ENCODE measurements around the gene LRCOL1.

LRCOL1 gene

DNA sequence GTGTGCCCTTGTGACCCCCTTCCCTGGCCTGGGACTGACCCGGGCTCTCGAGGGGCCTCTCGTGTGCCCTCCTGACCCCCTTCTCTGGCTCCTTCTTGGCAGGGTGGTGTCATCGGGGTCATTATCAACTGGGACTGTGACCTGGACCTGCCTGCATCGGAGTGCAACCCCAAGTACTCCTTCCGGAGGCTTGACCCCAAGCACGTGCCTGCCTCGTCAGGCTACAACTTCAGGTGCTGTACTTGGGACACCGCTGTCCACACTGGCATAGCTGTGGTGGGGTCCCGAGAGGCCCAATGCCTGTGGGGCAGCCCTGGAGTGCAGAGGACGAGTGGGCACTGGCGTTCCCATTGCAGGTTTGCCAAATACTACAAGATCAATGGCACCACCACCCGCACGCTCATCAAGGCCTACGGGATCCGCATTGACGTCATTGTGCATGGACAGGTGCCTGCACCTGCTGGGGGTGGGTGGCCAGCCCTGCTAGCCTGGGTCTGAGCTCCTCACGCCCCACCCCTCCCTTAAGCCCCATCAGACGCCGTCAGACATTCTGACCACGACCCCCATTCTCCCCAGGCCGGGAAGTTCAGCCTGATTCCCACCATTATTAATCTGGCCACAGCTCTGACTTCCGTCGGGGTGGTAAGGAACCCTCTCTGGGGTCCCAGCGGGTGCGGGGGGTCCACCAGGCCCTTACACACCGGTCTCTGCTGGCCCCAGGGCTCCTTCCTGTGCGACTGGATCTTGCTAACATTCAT is 10.7 kb upstream of the LRCOL1 start:
- ChIA-PET CTCF (interaction anchor here (1.1 to 15.6 kb wide), 5 partner anchors 9 to 206 kb away, joined by 3 to 214 read pairs (median 12); partner anchors contain the start of gene LRCOL1), POLR2A (no interaction called here)
- DNase-seq (ENCODE audit: low read depth, low spot score), result no peak
- no peak overlapping the region for H3K4me3 ChIP-seq (ENCODE audit: low read depth, low read length)
- TF ChIP-seq, protein P1, sequence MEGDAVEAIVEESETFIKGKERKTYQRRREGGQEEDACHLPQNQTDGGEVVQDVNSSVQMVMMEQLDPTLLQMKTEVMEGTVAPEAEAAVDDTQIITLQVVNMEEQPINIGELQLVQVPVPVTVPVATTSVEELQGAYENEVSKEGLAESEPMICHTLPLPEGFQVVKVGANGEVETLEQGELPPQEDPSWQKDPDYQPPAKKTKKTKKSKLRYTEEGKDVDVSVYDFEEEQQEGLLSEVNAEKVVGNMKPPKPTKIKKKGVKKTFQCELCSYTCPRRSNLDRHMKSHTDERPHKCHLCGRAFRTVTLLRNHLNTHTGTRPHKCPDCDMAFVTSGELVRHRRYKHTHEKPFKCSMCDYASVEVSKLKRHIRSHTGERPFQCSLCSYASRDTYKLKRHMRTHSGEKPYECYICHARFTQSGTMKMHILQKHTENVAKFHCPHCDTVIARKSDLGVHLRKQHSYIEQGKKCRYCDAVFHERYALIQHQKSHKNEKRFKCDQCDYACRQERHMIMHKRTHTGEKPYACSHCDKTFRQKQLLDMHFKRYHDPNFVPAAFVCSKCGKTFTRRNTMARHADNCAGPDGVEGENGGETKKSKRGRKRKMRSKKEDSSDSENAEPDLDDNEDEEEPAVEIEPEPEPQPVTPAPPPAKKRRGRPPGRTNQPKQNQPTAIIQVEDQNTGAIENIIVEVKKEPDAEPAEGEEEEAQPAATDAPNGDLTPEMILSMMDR (IDR thresholded peaks at IDR 0.05; ENCODE audit: insufficient read depth, low read length, missing control alignments), result no peak

GRCh38 chr12:132620113-132620898 is 9.9 kb upstream of the LRCOL1 start:
- TF ChIP-seq, protein P1 (IDR thresholded peaks at IDR 0.05; ENCODE audit: insufficient read depth, low read length, missing control alignments), result no peak
- ChIA-PET POLR2A (no interaction called here), CTCF (interaction anchor here (1.1 to 15.6 kb wide), 5 partner anchors 15 to 205 kb away, joined by 3 to 214 read pairs (median 11); partner anchors contain the start of gene LRCOL1)
- no peak for DNase-seq (ENCODE audit: low read depth, low spot score)
- no peak overlapping the region for H3K4me3 ChIP-seq (ENCODE audit: low read depth, low read length)

GRCh38 chr12:132619386-132620112 is 9.2 kb upstream of the LRCOL1 start:
- TF ChIP-seq, protein P1 (IDR thresholded peaks at IDR 0.05; ENCODE audit: insufficient read depth, low read length, missing control alignments), result no peak

DNA sequence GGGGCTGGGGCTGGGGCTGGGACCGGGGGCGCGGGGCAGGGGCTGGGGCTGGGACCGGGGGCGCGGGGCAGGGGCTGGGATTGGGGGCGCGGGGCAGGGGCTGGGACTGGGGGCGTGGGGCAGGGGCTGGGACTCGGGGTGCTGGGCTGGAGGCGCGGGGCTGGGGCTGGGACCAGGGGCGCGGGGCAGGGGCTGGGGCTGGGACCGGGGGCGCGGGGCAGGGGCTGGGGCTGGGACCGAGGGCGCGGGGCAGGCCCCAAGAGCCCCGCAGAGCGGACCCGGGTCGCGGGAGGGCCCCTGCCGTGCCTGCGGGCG is 8.6 kb upstream of the LRCOL1 start:
- ChIA-PET POLR2A (no interaction called here), CTCF (interaction anchor here (1.4 to 15.6 kb wide), 4 partner anchors 14 to 204 kb away, joined by 3 to 214 read pairs (median 14); partner anchors contain the start of gene LRCOL1)
- DNase-seq (ENCODE audit: low read depth, low spot score), result no peak
- TF ChIP-seq, protein P1 (IDR thresholded peaks at IDR 0.05; ENCODE audit: insufficient read depth, low read length, missing control alignments), result no peak
- no peak overlapping the region for H3K4me3 ChIP-seq (ENCODE audit: low read depth, low read length)

More at GRCh38 chr12:132619386-132620112, 9.2 kb upstream of the LRCOL1 start:
- CTCF ChIA-PET, result interaction anchor here (1.4 to 15.6 kb wide), 4 partner anchors 15 to 205 kb away, joined by 3 to 214 read pairs (median 14); partner anchors contain the start of gene LRCOL1
- no peak overlapping the region for H3K4me3 ChIP-seq (ENCODE audit: low read depth, low read length)
- POLR2A ChIA-PET, result no interaction called here
- no peak for DNase-seq (ENCODE audit: low read depth, low spot score)

- POLR2A ChIA-PET, result no interaction called here
- TF ChIP-seq, protein P1 (IDR thresholded peaks at IDR 0.05; ENCODE audit: insufficient read depth, low read length, missing control alignments), result no peak
- CTCF ChIA-PET, result interaction anchor here (1.4 to 15.6 kb wide), 6 partner anchors 14 to 465 kb away, joined by 3 to 214 read pairs (median 14); partner anchors contain the start of gene LRCOL1
- no peak for DNase-seq (ENCODE audit: low read depth, low spot score)
- no peak within 1 kb of the TSS for H3K4me3 ChIP-seq (ENCODE audit: low read depth, low read length)
Observed at GRCh38 chr12:132618683-132619043, 8.3 kb upstream of the LRCOL1 start, which contains the start of gene P2RX2. TSS of gene P2RX2 (plus strand) at chr12:132618776. CDS start at chr12:132618817, 41 bp downstream.

All from AG04449 (cell line).